ENCODE results near the gene CFAP92.
"Not testable (repeated sequence)": the region's sequence is repeated elsewhere in the genome, so short reads cannot be mapped to it uniquely, and the experiment has no call there.

CFAP92 gene

DNA sequence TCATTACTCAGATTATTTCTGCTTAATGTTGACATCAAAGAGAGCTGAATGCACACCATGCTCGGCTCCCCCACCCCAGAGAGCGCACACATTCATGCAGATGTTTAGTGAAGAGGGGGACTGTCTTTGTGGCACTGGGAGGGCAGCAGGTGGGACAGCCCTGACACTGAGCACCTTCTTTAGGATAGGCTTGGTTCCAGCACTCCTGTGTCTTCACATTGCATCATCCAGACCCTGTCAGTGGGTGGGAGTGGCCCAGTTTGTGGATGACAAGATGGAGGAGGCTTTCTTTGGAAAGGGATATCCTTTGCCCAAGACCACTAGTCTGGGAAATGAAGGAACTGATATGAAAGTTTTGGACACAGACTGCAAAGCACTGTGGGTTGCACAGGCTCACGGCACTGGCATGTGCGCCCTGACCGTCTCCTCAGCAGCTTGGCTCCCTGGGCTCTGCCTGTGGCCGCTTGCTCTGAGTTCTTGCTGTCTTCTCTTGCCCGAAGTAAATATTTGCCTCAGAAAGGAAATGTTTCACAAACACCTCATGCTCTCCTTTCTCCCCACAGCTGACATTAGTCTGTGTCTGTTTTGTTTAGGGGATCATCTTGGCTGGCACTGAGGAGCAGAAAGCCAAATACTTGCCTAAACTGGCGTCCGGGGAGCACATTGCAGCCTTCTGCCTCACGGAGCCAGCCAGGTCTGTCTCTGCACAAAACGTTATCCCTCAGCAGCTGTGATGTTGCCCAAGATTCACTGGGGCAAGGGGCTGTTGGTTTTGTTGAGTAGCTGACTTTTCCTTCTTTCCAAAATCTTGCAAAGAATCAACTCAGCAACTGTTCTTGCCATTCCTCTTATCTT is 97.8 kb downstream of the CFAP92 start:
- no peak for DNase-seq

GRCh38 chr3:128889139-128889894 is 104.6 kb downstream of the CFAP92 start:
- no peak for DNase-seq

DNA sequence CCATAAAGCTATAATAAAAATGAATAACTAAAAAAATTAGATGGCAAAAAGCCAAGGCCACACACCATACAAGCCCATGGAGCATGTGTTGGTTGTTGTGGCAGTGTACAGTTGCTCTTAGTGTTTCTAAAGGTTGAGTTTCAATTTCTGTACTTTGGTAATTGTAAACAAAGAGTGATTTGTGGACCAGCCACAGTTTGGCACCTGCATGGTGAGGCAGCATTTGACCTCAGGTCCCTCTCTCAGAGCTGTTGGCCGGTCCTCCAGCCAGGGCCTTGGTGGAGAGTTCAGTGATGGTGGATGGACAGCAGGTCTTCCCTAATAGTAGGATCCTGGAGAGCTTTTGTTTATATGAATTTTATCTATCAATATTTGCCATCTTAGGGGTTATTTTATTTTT is 108.9 kb downstream of the CFAP92 start:
- no peak for DNase-seq

DNA sequence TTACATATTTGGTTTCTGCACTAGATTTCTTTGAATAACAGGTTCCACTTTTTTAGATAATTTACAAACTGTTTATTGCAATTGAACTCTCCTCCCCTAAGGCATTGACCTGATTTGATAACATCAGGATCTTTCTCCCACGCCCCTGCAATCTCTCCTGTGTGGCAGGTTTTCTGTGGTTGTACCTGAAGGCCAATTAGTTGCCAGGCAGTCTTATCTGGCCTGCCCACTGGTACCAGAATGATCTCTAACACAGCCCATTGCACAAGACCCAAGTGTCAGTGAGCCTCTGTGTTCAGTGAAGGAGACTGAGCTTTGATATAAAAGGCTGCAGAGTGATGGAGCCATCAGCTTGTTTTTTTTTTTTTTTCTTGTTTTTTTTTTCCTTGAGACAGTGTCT is 111.2 kb downstream of the CFAP92 start:
- DNase-seq: no peak

- no peak for DNase-seq
Observed at GRCh38 chr3:128881576-128881975, 112.3 kb downstream of the CFAP92 start.

- DNase-seq: not testable (repeated sequence)
Observed at GRCh38 chr3:128880455-128880854, 113.4 kb downstream of the CFAP92 start.

GRCh38 chr3:128879991-128880390 is 113.9 kb downstream of the CFAP92 start:
- DNase-seq: no peak

- peak; percentile 90 for DNase-seq
Observed at GRCh38 chr3:128879125-128879969, 114.5 kb downstream of the CFAP92 start, which contains the start of gene ACAD9. ACAD9 (plus strand) TSS chr3:128879620; CDS start chr3:128879692, 72 bp downstream.

GRCh38 chr3:128878556-128879124 is 115.2 kb downstream of the CFAP92 start:
- DNase-seq: no peak

GRCh38 chr3:128878011-128878457 is 115.8 kb downstream of the CFAP92 start:
- DNase-seq: no peak

DNA sequence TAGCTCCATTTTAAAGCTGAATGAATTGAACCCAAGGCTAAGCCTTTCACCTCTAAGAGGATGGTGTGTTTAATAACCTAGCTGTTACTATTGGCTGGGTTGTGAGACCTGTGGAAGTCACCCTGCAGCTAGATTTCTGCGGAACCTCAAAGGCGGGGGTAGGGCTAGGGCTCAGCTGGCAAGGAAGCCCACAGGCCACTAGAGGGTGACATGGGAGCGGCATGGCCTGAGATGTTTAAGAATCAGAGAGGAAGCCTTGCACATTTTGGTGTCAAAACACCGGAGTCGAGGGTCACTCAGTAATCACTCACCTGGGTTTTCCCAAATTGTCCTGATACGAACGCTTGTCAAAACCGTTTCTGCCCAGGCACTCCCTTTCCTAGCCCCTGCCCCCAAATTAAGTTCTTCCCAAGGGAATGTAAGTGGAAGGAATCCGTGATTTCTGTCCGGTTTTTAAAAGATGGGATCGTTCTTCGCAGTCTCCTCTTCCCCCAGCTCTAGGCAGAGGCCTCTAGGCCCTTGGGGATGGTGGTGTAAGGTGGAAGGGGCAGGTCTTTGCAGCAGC is 118.2 kb downstream of the CFAP92 start:
- peak; percentile 12 for DNase-seq

GRCh38 chr3:128874481-128875180 is 119.2 kb downstream of the CFAP92 start:
- DNase-seq: no peak

DNA sequence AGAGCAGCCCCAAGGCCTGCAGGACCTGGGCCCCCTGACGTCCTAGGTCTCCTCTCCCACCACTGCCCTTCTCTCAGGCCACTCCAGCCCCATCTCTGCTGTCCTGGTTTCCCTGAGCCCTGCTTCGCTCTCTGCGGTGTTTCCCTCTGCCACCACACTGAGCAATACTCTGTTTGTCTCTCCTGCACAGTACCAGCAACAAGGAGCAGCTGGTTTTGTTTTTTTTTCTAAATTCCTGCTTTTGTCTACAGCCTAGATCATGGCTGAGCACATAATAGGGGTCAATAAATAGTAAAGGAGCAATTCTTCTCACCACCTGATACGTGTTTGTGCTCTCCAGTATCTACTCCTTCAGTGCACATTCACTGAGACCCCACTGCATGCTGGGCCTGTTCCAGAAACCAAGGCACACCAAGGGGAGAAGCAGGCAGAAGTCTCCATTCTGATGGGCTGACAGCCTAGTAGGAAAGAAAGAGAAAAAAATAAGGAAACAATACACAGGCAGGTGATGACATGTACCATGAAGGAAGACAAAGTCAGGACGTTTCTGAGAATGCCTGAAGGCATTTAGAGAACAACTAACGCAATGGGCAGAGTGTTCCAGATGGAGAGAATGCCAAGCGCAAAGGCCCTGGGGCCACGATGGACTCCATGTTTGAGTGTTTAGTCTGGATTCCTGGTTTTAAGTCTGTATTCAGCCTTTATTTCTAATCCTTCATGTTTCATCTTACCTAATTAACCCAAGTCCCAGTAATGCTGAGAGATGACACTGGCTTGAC is 120.4 kb downstream of the CFAP92 start:
- DNase-seq: no peak

DNA sequence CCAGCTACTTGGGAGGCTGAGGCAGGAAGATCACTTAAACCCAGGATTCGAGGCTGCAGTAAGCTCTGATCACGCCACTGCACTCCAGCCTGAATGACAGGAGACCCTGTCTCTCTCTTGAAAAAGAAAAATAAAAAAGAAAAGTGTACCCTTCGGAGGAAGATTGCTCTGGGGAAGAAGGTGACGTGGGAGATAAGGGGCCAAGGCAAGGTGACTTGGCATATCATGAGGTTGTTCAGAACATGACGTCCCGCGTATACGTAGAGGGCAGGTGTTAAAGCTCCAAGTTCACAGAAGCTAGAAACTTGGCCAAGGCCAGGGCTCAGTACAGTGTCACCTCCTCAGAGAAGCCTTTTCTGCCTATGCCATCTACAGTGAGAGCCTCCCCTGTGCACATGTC is 121.1 kb downstream of the CFAP92 start:
- no peak for DNase-seq

GRCh38 chr3:128872282-128872681 is 121.6 kb downstream of the CFAP92 start:
- DNase-seq: no peak

GRCh38 chr3:128870347-128870746 is 123.5 kb downstream of the CFAP92 start:
- no peak for DNase-seq

DNA sequence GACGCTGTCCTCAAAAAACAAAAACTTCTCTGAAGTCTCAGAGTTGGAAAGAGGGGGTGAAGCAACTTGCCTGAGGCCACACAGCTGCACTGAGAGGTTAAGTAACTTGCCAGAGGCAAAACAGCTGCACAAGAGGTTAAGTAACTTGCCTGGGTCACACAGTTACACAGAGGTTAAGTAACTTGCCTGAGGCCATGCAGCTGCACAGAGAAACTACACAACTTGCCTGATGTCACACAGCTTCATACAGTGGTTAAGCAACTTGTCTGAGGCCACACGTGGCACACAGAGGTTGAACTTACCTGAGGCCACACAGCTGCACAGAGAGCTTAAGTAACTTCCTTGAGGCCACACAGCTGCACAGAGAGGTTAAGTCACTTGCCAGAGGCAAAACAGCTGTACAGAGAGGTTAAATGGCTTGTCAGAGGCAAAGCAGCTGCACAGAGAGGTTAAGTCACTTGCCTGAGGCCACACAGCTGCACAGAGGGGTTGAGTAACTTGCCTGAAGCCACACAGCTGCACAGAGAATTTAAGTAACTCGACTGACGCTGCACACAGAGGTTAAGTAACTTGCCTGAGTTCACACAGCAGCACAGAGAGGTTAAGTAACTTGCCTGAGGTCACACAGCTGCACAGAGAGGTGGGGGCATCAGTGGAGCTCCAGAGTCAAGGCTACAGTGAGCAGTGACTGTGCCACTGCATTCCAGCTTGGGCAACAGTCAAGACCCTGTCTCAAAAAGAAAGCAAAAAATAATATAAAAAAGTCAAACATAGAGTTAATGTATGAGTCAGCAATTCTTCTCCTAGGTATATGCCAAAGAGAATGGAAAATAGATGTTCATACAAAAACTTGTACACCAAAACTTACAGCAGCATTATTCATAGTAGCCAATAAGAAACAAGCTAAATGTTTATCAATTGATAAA is 126.4 kb downstream of the CFAP92 start:
- DNase-seq: no peak

DNA sequence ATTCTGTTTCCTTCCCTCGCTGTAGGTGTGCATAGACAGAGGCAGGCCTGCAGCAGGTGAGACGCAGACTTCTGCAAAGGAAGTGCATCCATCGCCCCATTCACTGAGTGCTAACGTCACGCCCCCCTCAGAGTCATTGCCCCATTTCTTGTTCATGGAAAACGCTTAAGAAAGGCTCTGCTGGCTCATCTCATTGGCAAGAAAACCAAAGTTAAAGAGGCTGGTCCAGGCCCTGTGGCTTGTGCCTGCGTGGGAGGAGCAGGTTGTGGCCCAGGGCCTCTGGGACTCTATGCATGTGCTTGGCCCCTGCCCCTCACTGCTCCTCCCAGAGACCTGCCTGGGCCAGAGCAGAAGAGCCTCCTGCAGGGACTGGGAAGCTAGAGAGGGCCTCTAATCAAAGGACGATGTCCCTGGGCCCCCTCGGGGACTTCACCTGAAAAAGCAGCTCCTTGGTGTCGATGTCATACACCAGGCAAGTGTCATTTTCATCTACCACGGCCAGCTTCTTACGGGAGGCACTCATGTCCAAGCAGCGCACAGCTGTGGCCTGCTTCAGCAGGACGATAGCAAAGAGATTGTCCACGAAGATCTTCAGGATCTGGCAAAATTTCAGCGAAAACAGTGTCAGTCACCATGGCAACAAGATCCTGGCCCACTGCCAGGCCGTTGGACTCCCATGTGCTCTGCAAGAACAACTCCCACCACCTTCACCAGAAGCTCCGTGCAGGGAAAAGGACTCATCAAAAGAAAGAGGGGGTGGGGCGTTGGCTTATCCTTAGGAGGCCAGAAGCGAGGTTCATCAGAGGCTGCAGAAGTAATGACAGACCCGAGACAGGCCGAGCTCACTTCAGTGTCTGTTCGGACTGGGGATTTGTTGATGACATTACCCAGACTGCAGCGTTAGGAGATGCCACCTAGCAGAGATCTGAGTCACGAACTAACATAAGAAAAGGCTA is 128.7 kb downstream of the CFAP92 start:
- DNase-seq: not testable (repeated sequence)

All from SHP77 treated with DMSO at 0.1 percent for 48 hours (cell line).